ENCODE data around the gene TSPYL1. TPM values are rescaled to one million over a fixed set of nuclear protein-coding genes. Genes with fewer than 3 reads are reported as not detected.
A peak's percentile ranks its signal among the peaks of the same experiment; 100 is the strongest.

TSPYL1 gene
- total RNA-seq, 1 experiment from 2014 or later, result 68.6 TPM

- TF ChIP-seq MAX (CRISPR knock-in tag; IDR thresholded peaks at IDR 0.05), result peak; percentile 67; the same call in 1 of the 2 replicates
- peak; percentile 65 for TF ChIP-seq CREM (CRISPR knock-in tag; IDR thresholded peaks at IDR 0.05)
- TF ChIP-seq ETV6 (CRISPR knock-in tag; IDR thresholded peaks at IDR 0.05), result peak; percentile 74; the same call in 1 of the 2 replicates
- TF ChIP-seq STAT6 (CRISPR knock-in tag; conservative IDR thresholded peaks at IDR 0.05; ENCODE audit: low read depth), result no peak
- no peak for TF ChIP-seq SMAD4 (CRISPR knock-in tag; IDR thresholded peaks at IDR 0.05)
- TF ChIP-seq HMGA2 (CRISPR knock-in tag; IDR thresholded peaks at IDR 0.05), result no peak
- no peak for TF ChIP-seq CREB1 (CRISPR knock-in tag; IDR thresholded peaks at IDR 0.05)
- TF ChIP-seq IRF2 (CRISPR knock-in tag; IDR thresholded peaks at IDR 0.05; ENCODE audit: borderline replicate concordance, low read depth), result no peak
- no peak for TF ChIP-seq NR3C1 (CRISPR knock-in tag; conservative IDR thresholded peaks at IDR 0.05; ENCODE audit: low read depth)
- no peak for TF ChIP-seq ATF2 (CRISPR knock-in tag; IDR thresholded peaks at IDR 0.05; ENCODE audit: borderline replicate concordance, low read depth)
- TF ChIP-seq GTF2I (CRISPR knock-in tag; conservative IDR thresholded peaks at IDR 0.05), result no peak
- TF ChIP-seq ATF3 (CRISPR knock-in tag; conservative IDR thresholded peaks at IDR 0.05), result no peak
- TF ChIP-seq CDX4 (CRISPR knock-in tag; IDR thresholded peaks at IDR 0.05; ENCODE audit: borderline replicate concordance), result no peak
- TF ChIP-seq JAZF1 (CRISPR knock-in tag; IDR thresholded peaks at IDR 0.05), result no peak
- TF ChIP-seq AFF4 (CRISPR knock-in tag; IDR thresholded peaks at IDR 0.05; ENCODE audit: borderline replicate concordance), result no peak; the same call in 1 of the 2 replicates
- no peak for TF ChIP-seq ZNF219 (CRISPR knock-in tag; IDR thresholded peaks at IDR 0.05; ENCODE audit: borderline replicate concordance)
- TF ChIP-seq USF2 (CRISPR knock-in tag; IDR thresholded peaks at IDR 0.05), result no peak
- no peak for TF ChIP-seq SOX15 (CRISPR knock-in tag; IDR thresholded peaks at IDR 0.05)
- no peak for TF ChIP-seq PRRX2 (CRISPR knock-in tag; IDR thresholded peaks at IDR 0.05)
- no peak for TF ChIP-seq ESRRA (CRISPR knock-in tag; IDR thresholded peaks at IDR 0.05; ENCODE audit: borderline replicate concordance)
- 0 out of 2 replicates have a peak, but pooled peaks have one; percentile 50 for TF ChIP-seq HMGXB4 (CRISPR knock-in tag; IDR thresholded peaks at IDR 0.05)
- no peak for TF ChIP-seq ZNF263 (CRISPR knock-in tag; IDR thresholded peaks at IDR 0.05; ENCODE audit: low read depth)
- no peak for TF ChIP-seq ZNF425 (CRISPR knock-in tag; conservative IDR thresholded peaks at IDR 0.05)
- peak; percentile 68; the same call in 1 of the 2 replicates for TF ChIP-seq FOXP1 (CRISPR knock-in tag; IDR thresholded peaks at IDR 0.05; ENCODE audit: borderline replicate concordance)
These were observed 26.0 kb downstream of the TSPYL1 start, which contains the start of gene TSPYL4 (continued) for GRCh38 chr6:116253505-116254296.
